Endodermal cell (in vitro differentiated cells): ENCODE measurements around the gene EFHC1. TPM values are rescaled to one million over a fixed set of nuclear protein-coding genes. Genes with fewer than 3 reads are reported as not detected.

Experiments
- DNase-seq: peaks from one replicate; pipeline ENCODE4 v3.0.0-alpha.2; 2017
- H3K27ac ChIP-seq: 2 replicates; pipeline ENCODE4 v1.5.1; 2013; ENCODE audit warnings: mild to moderate bottlenecking, low read depth, low read length, moderate library complexity
- H3K27me3 ChIP-seq: 2 replicates; pipeline ENCODE4 v1.6.1; 2013; ENCODE audit warnings: mild to moderate bottlenecking, low read length, moderate library complexity; ENCODE audit not compliant: insufficient read depth, control insufficient read depth, poor library complexity, severe bottlenecking
- H3K36me3 ChIP-seq: 2 replicates; pipeline ENCODE4 v1.7.0; 2013; ENCODE audit warnings: mild to moderate bottlenecking, low read length, moderate library complexity; ENCODE audit not compliant: control insufficient read depth, insufficient read depth
- H3K4me1 ChIP-seq: one replicate; pipeline ENCODE4 v1.7.0; 2013; ENCODE audit warnings: low read length; ENCODE audit not compliant: control insufficient read depth, insufficient read depth
- H3K4me3 ChIP-seq: 2 replicates; pipeline ENCODE4 v1.5.1; 2013; ENCODE audit warnings: mild to moderate bottlenecking, low read length, moderate library complexity
- H3K9ac ChIP-seq: 2 replicates; pipeline ENCODE4 v1.6.1; 2013; ENCODE audit warnings: mild to moderate bottlenecking, low read length, moderate library complexity; ENCODE audit not compliant: poor library complexity, severe bottlenecking; ENCODE audit errors: extremely low read depth
- H3K9me3 ChIP-seq: 2 replicates; pipeline ENCODE4 v1.6.1; 2013; ENCODE audit warnings: mild to moderate bottlenecking, low read length, moderate library complexity; ENCODE audit not compliant: control insufficient read depth
- H3K27ac Mint-ChIP-seq: 2 replicates; pipeline ENCODE4 v1.8.0; 2020; ENCODE audit warnings: mixed read lengths
- H3K27me3 Mint-ChIP-seq: 2 replicates; pipeline ENCODE4 v1.8.0; 2021; ENCODE audit warnings: mild to moderate bottlenecking, mixed read lengths; ENCODE audit not compliant: insufficient read depth
- H3K36me3 Mint-ChIP-seq: 2 replicates; pipeline ENCODE4 v1.8.0; 2020; ENCODE audit warnings: low read depth, mixed read lengths
- H3K4me1 Mint-ChIP-seq: 2 replicates; pipeline ENCODE4 v1.8.0; 2020; ENCODE audit warnings: mixed read lengths
- H3K4me3 Mint-ChIP-seq: 2 replicates; pipeline ENCODE4 v1.8.0; 2020; ENCODE audit warnings: mild to moderate bottlenecking, moderate library complexity, mixed read lengths
- H3K9me3 Mint-ChIP-seq: 2 replicates; pipeline ENCODE4 v1.8.0; 2020; ENCODE audit warnings: mild to moderate bottlenecking, mixed read lengths
- CTCF ChIP-seq: fragments of 200-600 bp; sonication (generic); conservative IDR thresholded peaks from 2 replicates; pipeline ENCODE4 v1.5.0; 2021; ENCODE audit warnings: antibody characterized with exemption, mild to moderate bottlenecking
- WGBS, 2 experiments: methylation state at CpG; one replicate each; pipeline versions ENCODE4 v1.1.5 to v1.1.7; 2013; ENCODE audit warnings: missing lambda C conversion rate in 2 of 2, mixed read lengths in 1 of 2; ENCODE audit not compliant: insufficient coverage in 1 of 2, insufficient read length in 1 of 2; 5-methylcytosine and 5-hydroxymethylcytosine counted together
- total RNA-seq, 2 donors: library from RNA; stranded (reverse); fragmentation: NEBNext Ultra II Directional in 1 of 2; extraction: Animal tissue kit (Norgen Biotek cat#: 25700) in 1 of 2; gene quantifications; 2 replicates in 1 of 2; 3 replicates in 1 of 2; pipeline ENCODE4 v1.2.1, GENCODE V29; 2021

EFHC1 gene
- total RNA-seq, 2 donors from 2014 or later, result 26.4 to 46.4 TPM

- Mint-ChIP-seq H3K4me1 (peaks cover 55% of the 10 kb centered on the region), H3K36me3 (peaks cover 2% of the 10 kb centered on the region), H3K27me3 (no peaks in the 10 kb centered on the region), H3K27ac (peak overlapping the region; percentile 82), H3K4me3 (no peak overlapping the region), H3K9me3 (no peaks in the 10 kb centered on the region)
- no peak overlapping the region for H3K4me3 ChIP-seq
- no peaks in the 10 kb centered on the region for H3K9me3 ChIP-seq
- no peak overlapping the region for H3K9ac ChIP-seq
- H3K36me3 ChIP-seq, result no peaks in the 10 kb centered on the region
- peaks cover 25% of the 10 kb centered on the region for H3K4me1 ChIP-seq
- no peak for TF ChIP-seq CTCF
- H3K27me3 ChIP-seq, result no peaks in the 10 kb centered on the region
- no peak for DNase-seq
- no peak overlapping the region for H3K27ac ChIP-seq
- WGBS, 2 experiments, result 74 to 79% methylated on average over 3 to 4 of the region's 5 CpGs
These were observed 135.5 kb downstream of the EFHC1 start for GRCh38 chr6:52555518-52556233.

GRCh38 chr6:52557389-52558265 is 137.5 kb downstream of the EFHC1 start:
- no peak overlapping the region for H3K4me3 Mint-ChIP-seq
- Histone ChIP-seq H3K4me3 (no peak overlapping the region), H3K27ac (no peak overlapping the region), H3K9ac (no peak overlapping the region), H3K4me1 (peaks cover 9% of the 10 kb centered on the region), H3K9me3 (no peaks in the 10 kb centered on the region), H3K36me3 (no peaks in the 10 kb centered on the region), H3K27me3 (no peaks in the 10 kb centered on the region)
- H3K27ac Mint-ChIP-seq, result peak overlapping the region; percentile 67
- no peaks in the 10 kb centered on the region for H3K9me3 Mint-ChIP-seq
- peaks cover 36% of the 10 kb centered on the region for H3K4me1 Mint-ChIP-seq
- DNase-seq, result peak; percentile 88
- peaks cover 5% of the 10 kb centered on the region for H3K36me3 Mint-ChIP-seq
- 73% methylated on average over 4 to 11 of the region's 11 CpGs for WGBS, 2 experiments
- no peak for TF ChIP-seq CTCF
- no peaks in the 10 kb centered on the region for H3K27me3 Mint-ChIP-seq

GRCh38 chr6:52558266-52559000 is 138.3 kb downstream of the EFHC1 start:
- Mint-ChIP-seq H3K9me3 (no peaks in the 10 kb centered on the region), H3K27ac (peak overlapping the region; percentile 67), H3K27me3 (no peaks in the 10 kb centered on the region), H3K36me3 (peaks cover 5% of the 10 kb centered on the region), H3K4me1 (peaks cover 30% of the 10 kb centered on the region), H3K4me3 (no peak overlapping the region)
- 80 to 84% methylated on average over 2 to 5 of the region's 6 CpGs for WGBS, 2 experiments
- DNase-seq, result no peak
- Histone ChIP-seq H3K9me3 (no peaks in the 10 kb centered on the region), H3K36me3 (peaks cover 4% of the 10 kb centered on the region), H3K4me1 (peaks cover 9% of the 10 kb centered on the region), H3K4me3 (no peak overlapping the region), H3K9ac (no peak overlapping the region), H3K27me3 (no peaks in the 10 kb centered on the region), H3K27ac (no peak overlapping the region)
- no peak for TF ChIP-seq CTCF
